ENCODE data around the gene MGAT5. TPM values are rescaled to one million over a fixed set of nuclear protein-coding genes. Genes with fewer than 3 reads are reported as not detected.

The MGAT5 gene
- polyA plus RNA-seq, 6 donors from 2014 or later: 9.7 to 41.3 (median 29.6) TPM

- no peak for ATAC-seq (ENCODE audit: low read depth in 2 of 2)
- Mint-ChIP-seq H3K4me3 (peak overlapping the region in 4 of 8 donors; percentile 5 to 69 (median 37)), H3K9me3 (no peaks in the 10 kb centered on the region), H3K27ac (peak overlapping the region in 5 of 6 donors; percentile 56 to 95 (median 88)), H3K27me3 (no peaks in the 10 kb centered on the region), H3K4me1 (peaks cover 75 to 88% (median 85%) of the 10 kb centered on the region in 3 donors), H3K36me3 (peaks cover 34 to 40% of the 10 kb centered on the region in 2 donors)
- DNase-seq: no peak
Measured at GRCh38 chr2:134324430-134324829, 70.6 kb downstream of the MGAT5 start.

GRCh38 chr2:134324947-134325346 is 71.1 kb downstream of the MGAT5 start:
- peaks cover 74 to 87% (median 84%) of the 10 kb centered on the region in 3 donors for H3K4me1 Mint-ChIP-seq
- peak; percentile 78 to 93 for ATAC-seq (ENCODE audit: low read depth in 2 of 2)
- peak overlapping the region in 5 of 6 donors; percentile 56 to 95 (median 83) for H3K27ac Mint-ChIP-seq
- no peaks in the 10 kb centered on the region for H3K9me3 Mint-ChIP-seq
- DNase-seq: peak; percentile 55
- H3K4me3 Mint-ChIP-seq: peak overlapping the region in 4 of 8 donors; percentile 19 to 69 (median 38)
- H3K27me3 Mint-ChIP-seq: no peaks in the 10 kb centered on the region
- peaks cover 33 to 34% of the 10 kb centered on the region in 2 donors for H3K36me3 Mint-ChIP-seq

DNA sequence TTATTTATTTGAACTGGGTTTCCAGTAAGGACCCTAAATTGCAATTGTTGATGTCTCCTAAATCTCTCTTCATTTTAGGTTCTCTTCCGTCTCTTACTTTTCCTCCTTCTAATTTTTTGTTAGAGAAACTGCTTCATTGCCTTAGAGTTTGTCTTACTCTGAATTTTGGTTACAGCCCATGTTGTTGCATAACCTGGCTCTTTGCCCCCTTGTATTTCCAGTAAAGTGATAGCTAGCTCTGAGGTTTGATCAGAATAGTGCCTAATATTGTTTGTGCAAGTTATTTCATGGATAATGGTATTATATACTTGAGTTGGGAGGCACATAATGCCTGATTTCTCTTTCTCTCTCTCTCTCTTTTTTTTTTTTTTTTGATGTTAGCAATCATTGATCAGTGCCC is 71.8 kb downstream of the MGAT5 start:
- DNase-seq (no peak), ATAC-seq (ENCODE audit: low read depth in 2 of 2) (no peak)
- peak overlapping the region; percentile 21 to 95 (median 81) for H3K27ac Mint-ChIP-seq
- no peaks in the 10 kb centered on the region for H3K27me3 Mint-ChIP-seq
- H3K36me3 Mint-ChIP-seq: peaks cover 33% of the 10 kb centered on the region in 2 donors
- H3K4me1 Mint-ChIP-seq: peaks cover 72 to 79% (median 77%) of the 10 kb centered on the region in 3 donors
- no peaks in the 10 kb centered on the region for H3K9me3 Mint-ChIP-seq
- H3K4me3 Mint-ChIP-seq: peak overlapping the region in 2 of 8 donors; percentile 12 to 46

GRCh38 chr2:134327367-134327766 is 73.5 kb downstream of the MGAT5 start:
- no peak for ATAC-seq (ENCODE audit: low read depth in 2 of 2)
- Mint-ChIP-seq H3K4me1 (peaks cover 59 to 68% (median 66%) of the 10 kb centered on the region in 3 donors), H3K36me3 (peaks cover 32 to 36% of the 10 kb centered on the region in 2 donors), H3K9me3 (peaks cover 4 to 9% (median 6%) of the 10 kb centered on the region in 7 donors), H3K4me3 (no peak overlapping the region), H3K27me3 (no peaks in the 10 kb centered on the region), H3K27ac (peak overlapping the region in 5 of 6 donors; percentile 16 to 95 (median 32))
- DNase-seq: no peak

- Mint-ChIP-seq H3K4me1 (peaks cover 32 to 59% (median 52%) of the 10 kb centered on the region in 3 donors), H3K27ac (peak overlapping the region in 4 of 6 donors; percentile 20 to 93 (median 61))
- no peak for ATAC-seq (ENCODE audit: low read depth in 2 of 2)
Measured at GRCh38 chr2:134331081-134331480, 77.2 kb downstream of the MGAT5 start.

GRCh38 chr2:134333646-134334189 is 79.8 kb downstream of the MGAT5 start:
- Mint-ChIP-seq H3K36me3 (peaks cover 25 to 42% of the 10 kb centered on the region in 2 donors), H3K4me1 (peaks cover 28 to 63% (median 53%) of the 10 kb centered on the region in 3 donors), H3K27me3 (no peaks in the 10 kb centered on the region), H3K9me3 (peaks cover 5 to 13% (median 7%) of the 10 kb centered on the region in 7 donors), H3K27ac (peak overlapping the region in 4 of 6 donors; percentile 16 to 76 (median 26)), H3K4me3 (no peak overlapping the region)
- DNase-seq: no peak
- ATAC-seq (ENCODE audit: low read depth in 2 of 2): no peak

More at GRCh38 chr2:134331081-134331480, 77.2 kb downstream of the MGAT5 start:
- no peak for DNase-seq
- H3K9me3 Mint-ChIP-seq: peaks cover 4 to 9% (median 6%) of the 10 kb centered on the region in 7 donors
- H3K36me3 Mint-ChIP-seq: peaks cover 22 to 47% of the 10 kb centered on the region in 2 donors
- H3K4me3 Mint-ChIP-seq: peak overlapping the region in 1 of 8 donors; percentile 71
- no peaks in the 10 kb centered on the region for H3K27me3 Mint-ChIP-seq

DNA sequence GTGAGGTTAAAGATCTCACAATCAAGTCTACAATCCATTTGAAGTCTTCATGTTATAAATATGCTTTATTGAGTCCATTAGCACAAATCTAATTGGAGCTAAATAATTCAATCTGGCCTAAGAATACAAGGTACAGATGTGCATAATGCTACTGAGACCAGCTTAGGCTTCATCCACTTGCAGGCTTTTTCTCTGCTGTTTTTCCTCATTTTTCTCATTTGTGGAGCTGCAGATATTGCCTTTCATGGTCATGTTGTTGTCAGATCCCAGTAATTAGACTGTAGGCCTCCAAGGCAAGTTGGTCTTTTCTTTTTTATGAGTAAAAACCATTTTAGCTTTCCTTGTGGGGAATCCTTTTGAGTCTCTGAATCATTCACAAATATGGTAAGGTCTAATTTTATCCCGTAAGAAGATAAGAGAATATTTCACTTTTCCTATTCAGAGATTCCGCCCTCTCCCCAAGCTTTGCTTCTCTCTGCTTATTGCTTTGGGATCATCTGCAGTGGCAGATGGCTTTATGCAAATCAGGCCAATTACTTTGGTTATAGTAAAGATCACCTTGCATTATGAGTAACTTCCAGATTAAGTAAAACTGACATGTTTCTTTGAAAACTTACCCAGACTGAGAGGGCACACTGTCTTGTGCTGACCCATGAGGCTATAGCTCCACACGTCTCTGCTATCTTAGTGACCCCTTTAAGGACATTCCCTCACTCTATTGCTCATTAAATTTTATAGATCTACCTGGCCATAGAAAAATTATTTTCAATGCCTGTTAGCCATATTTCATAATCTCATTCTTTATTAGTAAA is 80.9 kb downstream of the MGAT5 start:
- Mint-ChIP-seq H3K4me1 (peaks cover 24 to 56% (median 51%) of the 10 kb centered on the region in 3 donors), H3K27ac (peak overlapping the region; percentile 20 to 96 (median 60)), H3K9me3 (peaks cover 5 to 13% (median 7%) of the 10 kb centered on the region in 7 donors), H3K36me3 (peaks cover 28 to 43% of the 10 kb centered on the region in 2 donors), H3K4me3 (peak overlapping the region in 1 of 8 donors; percentile 1), H3K27me3 (no peaks in the 10 kb centered on the region)
- no peak for DNase-seq
- no peak for ATAC-seq (ENCODE audit: low read depth in 2 of 2)

DNA sequence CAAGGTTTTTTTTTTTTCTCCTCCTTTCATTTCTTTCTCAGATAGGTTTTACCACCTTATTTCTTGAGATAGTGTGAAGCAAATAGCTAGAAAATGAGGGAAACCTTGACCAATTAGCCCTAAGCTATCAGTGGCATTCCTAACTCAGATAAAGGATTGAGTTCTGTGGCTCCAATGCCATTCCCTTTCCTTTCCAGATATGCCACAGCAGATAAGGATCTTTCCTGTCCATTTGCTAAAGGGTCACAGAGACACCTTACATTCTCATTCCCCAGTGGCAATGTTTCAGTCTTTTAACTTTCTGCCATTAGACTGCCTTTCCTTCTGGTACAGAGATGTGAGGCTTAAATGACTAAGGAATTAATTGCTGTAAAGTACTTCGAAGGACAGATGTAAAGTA is 81.7 kb downstream of the MGAT5 start:
- Mint-ChIP-seq H3K4me3 (peak overlapping the region in 1 of 8 donors; percentile 45), H3K4me1 (peaks cover 30 to 58% (median 56%) of the 10 kb centered on the region in 3 donors), H3K27ac (peak overlapping the region in 4 of 6 donors; percentile 13 to 96 (median 56)), H3K9me3 (peaks cover 5 to 13% (median 7%) of the 10 kb centered on the region in 7 donors), H3K36me3 (peaks cover 33 to 43% of the 10 kb centered on the region in 2 donors), H3K27me3 (no peaks in the 10 kb centered on the region)
- ATAC-seq (ENCODE audit: low read depth in 2 of 2): no peak
- DNase-seq: no peak

DNA sequence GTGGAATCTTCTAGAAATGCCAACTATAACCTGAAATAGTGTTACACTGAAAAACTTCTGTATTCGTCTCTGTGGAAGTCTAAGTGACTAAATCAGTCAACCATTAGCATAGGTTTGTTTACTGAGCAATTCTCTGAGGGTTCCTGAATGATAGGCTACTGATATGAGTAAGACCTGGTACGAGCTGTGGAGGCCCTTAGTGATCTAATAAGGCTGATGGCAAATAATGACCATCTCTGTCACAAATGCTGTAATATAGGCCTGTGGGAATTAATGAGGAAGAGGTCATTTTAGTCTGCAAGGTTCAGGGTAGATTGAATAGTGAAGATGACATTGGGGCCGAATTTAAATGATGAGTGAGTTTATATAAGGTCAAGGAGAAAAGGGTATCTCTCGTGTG is 82.5 kb downstream of the MGAT5 start:
- Mint-ChIP-seq H3K9me3 (peaks cover 4 to 11% (median 5%) of the 10 kb centered on the region in 7 donors), H3K4me1 (peaks cover 37 to 63% (median 62%) of the 10 kb centered on the region in 3 donors), H3K27me3 (no peaks in the 10 kb centered on the region), H3K4me3 (peak overlapping the region in 1 of 8 donors; percentile 68), H3K27ac (peak overlapping the region; percentile 20 to 91 (median 54)), H3K36me3 (peaks cover 26 to 40% of the 10 kb centered on the region in 2 donors)
- ATAC-seq (ENCODE audit: low read depth in 2 of 2) (no peak), DNase-seq (no peak)

GRCh38 chr2:134336921-134337320 is 83.0 kb downstream of the MGAT5 start:
- ATAC-seq (ENCODE audit: low read depth in 2 of 2) (no peak), DNase-seq (no peak)
- Mint-ChIP-seq H3K27me3 (no peaks in the 10 kb centered on the region), H3K36me3 (peaks cover 21 to 42% of the 10 kb centered on the region in 2 donors), H3K4me1 (peaks cover 37 to 63% (median 60%) of the 10 kb centered on the region in 3 donors), H3K27ac (peak overlapping the region; percentile 20 to 91 (median 48)), H3K9me3 (peaks cover 0 to 7% (median 0%) of the 10 kb centered on the region in 7 donors), H3K4me3 (peak overlapping the region in 1 of 8 donors; percentile 10)

- Mint-ChIP-seq H3K4me1 (peaks cover 37 to 67% (median 61%) of the 10 kb centered on the region in 3 donors), H3K27me3 (no peaks in the 10 kb centered on the region), H3K4me3 (no peak overlapping the region), H3K36me3 (peaks cover 22 to 47% of the 10 kb centered on the region in 2 donors), H3K9me3 (peaks cover 0 to 7% (median 0%) of the 10 kb centered on the region in 7 donors), H3K27ac (peak overlapping the region in 5 of 6 donors; percentile 20 to 78 (median 35))
- ATAC-seq (ENCODE audit: low read depth in 2 of 2) (no peak), DNase-seq (no peak)
Measured at GRCh38 chr2:134337631-134338030, 83.8 kb downstream of the MGAT5 start.

DNA sequence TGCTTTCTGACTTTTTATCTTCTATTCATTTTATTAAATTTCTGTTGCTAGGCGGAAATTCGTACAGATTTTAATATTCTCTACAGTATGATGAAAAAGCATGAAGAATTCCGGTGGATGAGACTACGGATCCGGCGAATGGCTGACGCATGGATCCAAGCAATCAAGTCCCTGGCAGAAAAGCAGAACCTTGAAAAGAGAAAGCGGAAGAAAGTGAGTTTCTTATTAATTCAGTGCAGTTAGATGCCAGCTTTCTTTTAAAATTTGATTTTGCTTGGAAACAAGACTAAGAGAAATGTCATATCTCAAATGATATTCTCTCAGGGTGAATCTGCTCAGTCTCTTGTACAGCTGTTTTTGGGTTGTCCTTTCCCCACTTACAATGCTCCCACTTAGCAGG is 84.3 kb downstream of the MGAT5 start:
- peak overlapping the region in 5 of 6 donors; percentile 19 to 91 (median 25) for H3K27ac Mint-ChIP-seq
- H3K36me3 Mint-ChIP-seq: peaks cover 27 to 47% of the 10 kb centered on the region in 2 donors
- no peak overlapping the region for H3K4me3 Mint-ChIP-seq
- DNase-seq (no peak), ATAC-seq (ENCODE audit: low read depth in 2 of 2) (no peak)
- no peaks in the 10 kb centered on the region for H3K27me3 Mint-ChIP-seq
- H3K9me3 Mint-ChIP-seq: peaks cover 0 to 7% (median 0%) of the 10 kb centered on the region in 7 donors
- peaks cover 43 to 69% (median 66%) of the 10 kb centered on the region in 3 donors for H3K4me1 Mint-ChIP-seq

DNA sequence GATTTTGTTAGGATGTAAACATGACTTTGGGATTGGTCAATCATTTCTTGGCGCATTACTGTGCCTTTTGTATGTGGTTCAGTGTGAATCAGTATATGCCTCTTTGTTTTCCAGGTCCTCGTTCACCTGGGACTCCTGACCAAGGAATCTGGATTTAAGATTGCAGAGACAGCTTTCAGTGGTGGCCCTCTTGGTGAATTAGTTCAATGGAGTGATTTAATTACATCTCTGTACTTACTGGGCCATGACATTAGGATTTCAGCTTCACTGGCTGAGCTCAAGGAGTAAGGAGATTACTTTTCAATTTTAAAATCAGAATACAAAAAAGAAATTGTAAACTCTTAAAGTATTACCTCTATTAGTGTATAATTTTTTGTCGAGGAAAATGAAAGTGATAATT is 87.6 kb downstream of the MGAT5 start:
- Mint-ChIP-seq H3K36me3 (peaks cover 38 to 44% of the 10 kb centered on the region in 2 donors), H3K27me3 (no peaks in the 10 kb centered on the region), H3K27ac (peak overlapping the region in 5 of 6 donors; percentile 47 to 82 (median 72)), H3K4me3 (peak overlapping the region in 2 of 8 donors; percentile 6 to 7), H3K9me3 (peaks cover 0 to 5% (median 0%) of the 10 kb centered on the region in 7 donors), H3K4me1 (peaks cover 41 to 54% (median 52%) of the 10 kb centered on the region in 3 donors)
- DNase-seq: no peak
- ATAC-seq (ENCODE audit: low read depth in 2 of 2): no peak
